Measurements from ENCODE around the gene WDR37.

GRCh38 chr10:1175956-1176565 is 119.9 kb downstream of the WDR37 start:
- TF ChIP-seq EZH2 (IDR thresholded peaks at IDR 0.05; ENCODE audit: insufficient read depth, poor library complexity, severe bottlenecking) (no peak), EZH2phosphoT487 (IDR thresholded peaks at IDR 0.05; ENCODE audit: insufficient read depth, low read depth) (no peak)

All from GM23248 (cell line).